ENCODE data around the gene TTLL3. TPM values are rescaled to one million over a fixed set of nuclear protein-coding genes. Genes with fewer than 3 reads are reported as not detected.

The TTLL3 gene
- polyA plus RNA-seq, 1 donor from 2014 or later, result 47.6 TPM

GRCh38 chr3:9810433-9810770 is 340 bp downstream of the TTLL3 start:
- Histone ChIP-seq H3K9ac (ENCODE audit: low read length) (peak overlapping the region; percentile 66), H3K9me2 (ENCODE audit: insufficient read depth, low read length) (no peaks in the 10 kb centered on the region), H3F3A (ENCODE audit: insufficient read depth, low read length, poor library complexity, severe bottlenecking) (no peaks in the 10 kb centered on the region), H3K4me2 (ENCODE audit: low read length) (peak overlapping the region; percentile 10), H3K36me3 (ENCODE audit: insufficient read depth, low read length) (no peaks in the 10 kb centered on the region), H2AFZ (ENCODE audit: low read depth, low read length) (peak overlapping the region; percentile 21), H3K27ac (ENCODE audit: low read length) (no peak overlapping the region), H3K9me3 (ENCODE audit: low read length) (no peaks in the 10 kb centered on the region), H3K79me2 (replicated peaks; ENCODE audit: insufficient read depth, low read length) (no peaks in the 10 kb centered on the region), H3K27me3 (ENCODE audit: insufficient read depth, low read depth, low read length) (no peaks in the 10 kb centered on the region), H3K4me3 (ENCODE audit: low read length) (peak overlapping the region; percentile 66), H4K20me1 (ENCODE audit: insufficient read depth) (no peaks in the 10 kb centered on the region)
- TF ChIP-seq POLR2AphosphoS5 (IDR thresholded peaks at IDR 0.05) (no peak), SMC3 (conservative IDR thresholded peaks at IDR 0.05; ENCODE audit: poor library complexity) (no peak), RAD21 (conservative IDR thresholded peaks at IDR 0.05) (no peak), EZH2 (IDR thresholded peaks at IDR 0.05; ENCODE audit: borderline replicate concordance, insufficient read depth, low read length, poor library complexity, severe bottlenecking) (no peak), CTCF (IDR thresholded peaks at IDR 0.05; ENCODE audit: poor library complexity, severe bottlenecking) (no peak), EP300 (conservative IDR thresholded peaks at IDR 0.05; ENCODE audit: poor library complexity, severe bottlenecking) (no peak), TAF1 (IDR thresholded peaks at IDR 0.05; ENCODE audit: low read depth) (no peak), MXI1 (conservative IDR thresholded peaks at IDR 0.05; ENCODE audit: poor library complexity, severe bottlenecking) (no peak), REST (IDR thresholded peaks at IDR 0.05; ENCODE audit: borderline replicate concordance) (no peak)

- no peaks in the 10 kb centered on the region for H3K27me3 ChIP-seq (ENCODE audit: insufficient read depth, low read depth, low read length)
- peak overlapping the region; percentile 66 for H3K4me3 ChIP-seq (ENCODE audit: low read length)
- TF ChIP-seq RAD21 (conservative IDR thresholded peaks at IDR 0.05) (no peak), TAF1 (IDR thresholded peaks at IDR 0.05; ENCODE audit: low read depth) (no peak), CTCF (IDR thresholded peaks at IDR 0.05; ENCODE audit: poor library complexity, severe bottlenecking) (no peak), REST (IDR thresholded peaks at IDR 0.05; ENCODE audit: borderline replicate concordance) (no peak), POLR2AphosphoS5 (IDR thresholded peaks at IDR 0.05) (no peak), SMC3 (conservative IDR thresholded peaks at IDR 0.05; ENCODE audit: poor library complexity) (no peak), EP300 (conservative IDR thresholded peaks at IDR 0.05; ENCODE audit: poor library complexity, severe bottlenecking) (no peak), MXI1 (conservative IDR thresholded peaks at IDR 0.05; ENCODE audit: poor library complexity, severe bottlenecking) (no peak), EZH2 (IDR thresholded peaks at IDR 0.05; ENCODE audit: borderline replicate concordance, insufficient read depth, low read length, poor library complexity, severe bottlenecking) (no peak)
- H3K79me2 ChIP-seq (replicated peaks; ENCODE audit: insufficient read depth, low read length), result no peaks in the 10 kb centered on the region
- H3K9ac ChIP-seq (ENCODE audit: low read length), result no peak overlapping the region
- no peaks in the 10 kb centered on the region for H3K9me2 ChIP-seq (ENCODE audit: insufficient read depth, low read length)
- H2AFZ ChIP-seq (ENCODE audit: low read depth, low read length), result no peak overlapping the region
- no peak overlapping the region for H3K27ac ChIP-seq (ENCODE audit: low read length)
- H4K20me1 ChIP-seq (ENCODE audit: insufficient read depth), result no peaks in the 10 kb centered on the region
- no peaks in the 10 kb centered on the region for H3K36me3 ChIP-seq (ENCODE audit: insufficient read depth, low read length)
- H3K4me2 ChIP-seq (ENCODE audit: low read length), result no peak overlapping the region
- H3F3A ChIP-seq (ENCODE audit: insufficient read depth, low read length, poor library complexity, severe bottlenecking), result no peaks in the 10 kb centered on the region
- no peaks in the 10 kb centered on the region for H3K9me3 ChIP-seq (ENCODE audit: low read length)
These were observed 784 bp downstream of the TTLL3 start for GRCh38 chr3:9810846-9811245.
